Mesothelial cell of epicardium (in vitro differentiated cells): ENCODE data around the gene CCDC92B. TPM values are rescaled to one million over a fixed set of nuclear protein-coding genes. Genes with fewer than 3 reads are reported as not detected.

Experiments used
- DNase-seq, 2 experiments: peaks; one replicate each; pipeline ENCODE4 v3.0.0; 2021; ENCODE audit warnings: low spot score in 2 of 2; ENCODE audit not compliant: unreplicated experiment in 2 of 2
- H3K27ac Mint-ChIP-seq: 2 replicates; pipeline ENCODE4 v1.8.0; 2021; ENCODE audit warnings: mixed read lengths
- H3K27me3 Mint-ChIP-seq: 2 replicates; pipeline ENCODE4 v1.8.0; 2021; ENCODE audit warnings: low read depth, mixed read lengths
- H3K36me3 Mint-ChIP-seq: 2 replicates; pipeline ENCODE4 v1.8.0; 2021; ENCODE audit warnings: mixed read lengths
- H3K4me1 Mint-ChIP-seq: 2 replicates; pipeline ENCODE4 v1.8.0; 2021; ENCODE audit warnings: mixed read lengths
- H3K4me3 Mint-ChIP-seq: 2 replicates; pipeline ENCODE4 v1.8.0; 2021; ENCODE audit warnings: mild to moderate bottlenecking, moderate library complexity, mixed read lengths
- H3K9me3 Mint-ChIP-seq: 2 replicates; pipeline ENCODE4 v1.8.0; 2021; ENCODE audit warnings: mixed read lengths
- CTCF ChIP-seq: fragments of 200-600 bp; sonication (generic); IDR thresholded peaks from one replicate; pipeline ENCODE4 v1.5.0; 2021; ENCODE audit warnings: antibody characterized with exemption; ENCODE audit not compliant: unreplicated experiment
- total RNA-seq: library from RNA; stranded (reverse); gene quantifications from 3 replicates; pipeline ENCODE4 v1.2.1, GENCODE V29; 2021

Gene CCDC92B
- total RNA-seq, 1 donor from 2014 or later = 0.58 TPM

DNA sequence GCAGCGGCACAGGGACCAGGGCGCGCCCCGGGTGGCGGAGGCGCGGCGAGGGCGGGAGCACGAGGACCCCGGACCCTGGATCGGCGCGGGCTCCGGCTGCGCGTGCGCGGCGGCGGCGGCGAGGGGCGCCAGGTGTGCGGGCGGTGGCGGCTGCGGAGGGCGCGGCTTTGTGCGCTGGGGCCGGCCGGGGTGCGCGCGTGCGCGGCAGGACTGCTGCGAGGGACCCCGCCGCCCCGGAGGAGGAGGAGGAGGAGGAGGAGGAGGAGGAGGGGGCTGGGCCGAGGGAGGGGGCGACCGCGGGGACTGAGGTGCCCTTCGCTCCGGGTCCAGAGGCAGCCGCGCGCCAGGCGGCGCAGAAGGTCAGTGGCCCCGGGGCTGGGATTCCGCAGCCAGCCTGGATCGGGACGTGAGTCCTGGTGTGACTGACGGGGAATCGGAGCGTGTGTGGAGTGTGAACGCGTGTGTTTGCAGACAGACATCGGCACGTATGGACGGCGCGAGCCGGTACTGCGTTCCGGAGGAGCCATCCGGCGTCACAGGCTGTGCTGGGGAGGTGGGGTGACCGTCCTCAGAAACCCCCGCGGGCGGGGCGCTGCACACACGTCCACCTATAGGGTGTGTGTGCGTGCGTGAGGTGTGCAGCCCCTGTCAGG lies 27.3 kb upstream of the CCDC92B start:
- Mint-ChIP-seq H3K9me3 (no peaks in the 10 kb centered on the region), H3K4me1 (peaks cover 3% of the 10 kb centered on the region), H3K36me3 (no peaks in the 10 kb centered on the region), H3K27ac (no peak overlapping the region), H3K4me3 (peak overlapping the region; percentile 68), H3K27me3 (peaks cover 65% of the 10 kb centered on the region)
- no peak for TF ChIP-seq CTCF
- DNase-seq = peak; percentile 42 to 65

GRCh38 chr17:2775206-2775605 lies 25.8 kb upstream of the CCDC92B start:
- TF ChIP-seq CTCF = no peak
- peaks cover 3% of the 10 kb centered on the region for H3K4me1 Mint-ChIP-seq
- H3K4me3 Mint-ChIP-seq = peak overlapping the region; percentile 63
- no peaks in the 10 kb centered on the region for H3K9me3 Mint-ChIP-seq
- no peaks in the 10 kb centered on the region for H3K36me3 Mint-ChIP-seq
- H3K27ac Mint-ChIP-seq = no peak overlapping the region
- peaks cover 60% of the 10 kb centered on the region for H3K27me3 Mint-ChIP-seq
- DNase-seq = no peak

GRCh38 chr17:2770129-2770528 lies 20.7 kb upstream of the CCDC92B start:
- Mint-ChIP-seq H3K4me3 (no peak overlapping the region), H3K27me3 (peaks cover 42% of the 10 kb centered on the region), H3K9me3 (no peaks in the 10 kb centered on the region), H3K36me3 (no peaks in the 10 kb centered on the region), H3K4me1 (no peaks in the 10 kb centered on the region), H3K27ac (no peak overlapping the region)
- DNase-seq = no peak
- TF ChIP-seq CTCF = no peak

GRCh38 chr17:2758870-2759269 lies 9.4 kb upstream of the CCDC92B start:
- DNase-seq = no peak
- TF ChIP-seq CTCF = no peak
- Mint-ChIP-seq H3K27me3 (peaks cover 75% of the 10 kb centered on the region), H3K36me3 (no peaks in the 10 kb centered on the region), H3K27ac (no peak overlapping the region), H3K4me3 (no peak overlapping the region), H3K4me1 (peaks cover 4% of the 10 kb centered on the region), H3K9me3 (no peaks in the 10 kb centered on the region)

DNA sequence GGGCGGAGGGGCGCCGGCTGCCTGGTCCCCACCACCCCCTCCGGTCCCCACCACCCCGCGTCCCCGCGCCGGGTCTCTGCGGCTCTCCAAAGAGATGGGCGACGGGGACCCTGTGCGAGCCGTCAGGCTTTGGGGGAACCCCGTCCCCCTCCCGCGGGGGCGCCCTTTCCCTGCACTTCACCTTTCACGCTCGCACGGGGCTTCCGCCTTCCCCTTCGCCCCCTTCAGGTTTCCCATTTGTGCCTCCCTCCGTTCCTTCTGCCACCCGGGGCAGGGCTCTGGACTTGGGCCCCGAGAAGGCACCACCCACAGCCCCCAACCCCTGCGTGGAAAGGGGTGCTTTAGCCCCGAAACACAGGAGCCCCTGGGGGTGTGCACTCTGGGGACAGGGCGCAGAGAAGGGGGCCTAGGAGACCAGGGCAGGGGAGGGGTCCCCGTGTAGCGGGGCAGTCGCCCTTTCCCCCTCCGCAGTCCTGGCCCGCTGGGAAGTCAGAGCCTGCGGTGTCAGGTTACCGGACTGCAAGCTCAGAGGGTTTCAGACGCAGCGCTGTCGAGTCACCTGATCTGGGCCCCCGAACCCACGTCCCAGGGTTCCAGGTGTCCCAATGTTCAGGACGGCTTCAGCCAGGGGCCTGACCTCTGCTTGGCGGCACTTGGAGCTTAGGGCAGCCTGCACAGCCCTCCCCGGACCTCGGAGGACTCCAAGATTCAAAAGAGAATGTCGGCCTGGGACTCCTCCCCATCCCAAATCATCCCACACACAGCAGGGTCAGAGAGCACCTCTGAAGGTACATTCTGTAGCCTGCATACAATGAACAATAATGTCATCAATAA lies 6.7 kb upstream of the CCDC92B start:
- peaks cover 84% of the 10 kb centered on the region for H3K27me3 Mint-ChIP-seq
- no peak overlapping the region for H3K27ac Mint-ChIP-seq
- H3K9me3 Mint-ChIP-seq = no peaks in the 10 kb centered on the region
- no peak for DNase-seq
- no peaks in the 10 kb centered on the region for H3K36me3 Mint-ChIP-seq
- peak overlapping the region; percentile 54 for H3K4me3 Mint-ChIP-seq
- TF ChIP-seq CTCF = no peak
- peaks cover 4% of the 10 kb centered on the region for H3K4me1 Mint-ChIP-seq
